GM12864 (cell line): ENCODE measurements around the gene ZCRB1.

Experiments
- DNase-seq: peaks from one replicate; pipeline ENCODE4 v3.0.0-alpha.2; 2011; ENCODE audit warnings: low read depth
- H3K4me3 ChIP-seq: 2 replicates; pipeline ENCODE4 v1.5.1; 2011; ENCODE audit warnings: mild to moderate bottlenecking, low read depth, low read length, control low read depth
- CTCF ChIP-seq: IDR thresholded peaks from 2 replicates; pipeline ENCODE4 v1.5.1; 2011; ENCODE audit warnings: low read depth, mild to moderate bottlenecking, moderate library complexity, low read length, control low read depth, inconsistent platforms; ENCODE audit errors: missing control alignments

ZCRB1 gene

GRCh38 chr12:42308390-42308789 is 17.5 kb downstream of the ZCRB1 start:
- DNase-seq = no peak
- no peak for TF ChIP-seq CTCF
- H3K4me3 ChIP-seq = no peak overlapping the region

- TF ChIP-seq CTCF = no peak
- no peak for DNase-seq
- H3K4me3 ChIP-seq = no peak overlapping the region
These were observed 19.6 kb downstream of the ZCRB1 start for GRCh38 chr12:42306297-42306696.

- no peak for TF ChIP-seq CTCF
- H3K4me3 ChIP-seq = peak overlapping the region; percentile 30; the same call in 1 of the 2 replicates
- peak; percentile 95 for DNase-seq
These were observed 26.2 kb downstream of the ZCRB1 start for GRCh38 chr12:42299392-42300308.

- H3K4me3 ChIP-seq = no peak overlapping the region; the same call in 1 of the 2 replicates
- TF ChIP-seq CTCF = no peak
- no peak for DNase-seq
These were observed 27.0 kb downstream of the ZCRB1 start for GRCh38 chr12:42298887-42299286.

- peak; percentile 66 for TF ChIP-seq CTCF
- DNase-seq = no peak
- no peak overlapping the region for H3K4me3 ChIP-seq
These were observed 29.3 kb downstream of the ZCRB1 start for GRCh38 chr12:42296503-42297109.

- TF ChIP-seq CTCF = no peak
- DNase-seq = no peak
- no peak overlapping the region for H3K4me3 ChIP-seq
These were observed 34.2 kb downstream of the ZCRB1 start for GRCh38 chr12:42291680-42292079.
